Sigmoid colon (tissue), 7 donors: ENCODE data around the gene LGR6. TPM values are rescaled to one million over a fixed set of nuclear protein-coding genes. Genes with fewer than 3 reads are reported as not detected.

Source experiments
- DNase-seq: peaks from one replicate; pipeline ENCODE4 v3.0.0-alpha.2; 2019
- H3K27ac ChIP-seq, 4 donors: fragments of 200-600 bp; sonication (generic); one replicate each; pipeline ENCODE4 v1.5.1; 2016 to 2019; ENCODE audit warnings: mild to moderate bottlenecking in 1 of 4
- H3K27me3 ChIP-seq, 3 donors: fragments of 200-600 bp; sonication (generic); one replicate each; pipeline ENCODE4 v1.5.1; 2019; ENCODE audit warnings: mild to moderate bottlenecking in 1 of 3
- H3K36me3 ChIP-seq, 4 donors: fragments of 200-600 bp; sonication (generic); one replicate each; pipeline ENCODE4 v1.5.1; 2016 to 2019
- H3K4me1 ChIP-seq, 4 donors: fragments of 200-600 bp; sonication (generic); one replicate each; pipeline ENCODE4 v1.5.1; 2017 to 2019
- H3K4me3 ChIP-seq, 4 donors: fragments of 200-600 bp; sonication (generic); one replicate each; pipeline ENCODE4 v1.5.1; 2017 to 2019; ENCODE audit warnings: mild to moderate bottlenecking in 2 of 4, moderate library complexity in 1 of 4
- H3K9me3 ChIP-seq, 4 donors: fragments of 200-600 bp in 3 of 4; sonication (generic) in 3 of 4; one replicate each; pipeline versions ENCODE4 v1.5.1 to v1.6.1; 2013 to 2019
- EP300 ChIP-seq, 4 donors: sonication (generic); formaldehyde crosslinking; IDR thresholded peaks; one replicate each; pipeline ENCODE4 v1.6.1; 2017; ENCODE audit warnings: antibody characterized with exemption in 4 of 4
- POLR2A ChIP-seq, 2 donors: fragments of 450-650 bp; IDR thresholded peaks; one replicate each; pipeline ENCODE4 v1.6.1; 2016; ENCODE audit warnings: antibody characterized with exemption in 2 of 2, mild to moderate bottlenecking in 2 of 2, moderate library complexity in 2 of 2
- POLR2AphosphoS5 ChIP-seq, 4 donors: sonication (generic); formaldehyde crosslinking; IDR thresholded peaks; one replicate each; pipeline ENCODE4 v1.6.1; 2017; ENCODE audit warnings: antibody characterized with exemption in 4 of 4
- WGBS, 2 donors: extraction: QIAGEN DNeasy Blood & Tissue Kit; methylation state at CpG; one replicate each; pipeline ENCODE4 v1.1.7; 2013; 5-methylcytosine and 5-hydroxymethylcytosine counted together
- intact Hi-C: fragments of 100-400 bp; cut with DNase I; formaldehyde crosslinking; loops from one replicate; pipeline ENCODE4 v1.15.1; 2023
- polyA plus RNA-seq, 3 donors: library from polyadenylated mRNA; stranded (reverse); fragments of 200-250 nt; gene quantifications; one replicate each; pipeline ENCODE4 v1.2.3, GENCODE V29; 2013
- total RNA-seq, 4 donors: library from RNA; depleted of rRNA; stranded (reverse); fragments of >200 nt; gene quantifications; one replicate each; pipeline ENCODE4 v1.1.0, GENCODE V29; 2016
- TF ChIP-seq, protein P1 (sequence below), 4 experiments: fragments of 450-650 bp in 3 of 4; fragments of 200-600 bp in 1 of 4; IDR thresholded peaks; one replicate each; pipeline ENCODE4 v1.5.1; 2016 to 2019; ENCODE audit warnings: antibody characterized with exemption in 4 of 4, mild to moderate bottlenecking in 3 of 4, moderate library complexity in 2 of 4
- donor health status: healthy with polysubstance abuse.
- donor health status: Bipolar disorder and iron deficiency.
- donor health status: healthy.

Gene LGR6
- total and polyA plus RNA-seq, 7 donors = 0.14 to 1.0 (median 0.28) TPM; not detected in 4

DNA sequence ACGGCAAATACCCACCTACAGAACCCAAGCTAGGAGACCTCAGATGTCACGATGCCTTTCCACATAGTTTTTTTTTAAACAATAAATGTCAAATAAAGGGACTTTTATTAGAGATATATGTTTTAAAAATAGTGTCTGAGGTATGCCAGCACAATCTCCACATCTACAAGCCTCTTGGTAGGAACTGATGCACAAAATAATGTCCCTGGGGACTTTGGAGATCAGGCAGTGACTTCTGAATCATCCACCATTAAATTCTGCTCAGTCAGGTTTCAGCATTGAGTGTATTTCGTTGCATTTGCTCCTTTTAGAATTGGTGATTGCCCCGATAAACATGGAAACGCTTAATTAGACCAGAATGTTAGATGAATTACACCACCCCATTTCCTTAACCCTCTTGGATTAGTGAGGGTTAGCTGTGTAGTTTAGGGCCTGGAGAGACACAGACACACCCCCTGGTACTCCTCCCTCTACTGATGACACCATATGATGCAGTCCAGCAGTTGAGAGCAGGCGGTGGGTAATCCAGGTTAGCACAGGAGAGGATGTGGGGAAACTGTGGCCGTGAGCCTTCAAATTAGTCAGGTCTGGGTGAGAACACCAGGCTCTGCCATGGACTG is 33.6 kb downstream of the LGR6 start:
- Histone ChIP-seq H3K27me3 (peaks cover 0 to 12% (median 0%) of the 10 kb centered on the region in 3 donors), H3K4me3 (no peak overlapping the region), H3K36me3 (no peaks in the 10 kb centered on the region), H3K9me3 (no peaks in the 10 kb centered on the region), H3K27ac (no peak overlapping the region), H3K4me1 (peaks cover 0 to 10% (median 2%) of the 10 kb centered on the region in 4 donors)
- TF ChIP-seq, protein P1, sequence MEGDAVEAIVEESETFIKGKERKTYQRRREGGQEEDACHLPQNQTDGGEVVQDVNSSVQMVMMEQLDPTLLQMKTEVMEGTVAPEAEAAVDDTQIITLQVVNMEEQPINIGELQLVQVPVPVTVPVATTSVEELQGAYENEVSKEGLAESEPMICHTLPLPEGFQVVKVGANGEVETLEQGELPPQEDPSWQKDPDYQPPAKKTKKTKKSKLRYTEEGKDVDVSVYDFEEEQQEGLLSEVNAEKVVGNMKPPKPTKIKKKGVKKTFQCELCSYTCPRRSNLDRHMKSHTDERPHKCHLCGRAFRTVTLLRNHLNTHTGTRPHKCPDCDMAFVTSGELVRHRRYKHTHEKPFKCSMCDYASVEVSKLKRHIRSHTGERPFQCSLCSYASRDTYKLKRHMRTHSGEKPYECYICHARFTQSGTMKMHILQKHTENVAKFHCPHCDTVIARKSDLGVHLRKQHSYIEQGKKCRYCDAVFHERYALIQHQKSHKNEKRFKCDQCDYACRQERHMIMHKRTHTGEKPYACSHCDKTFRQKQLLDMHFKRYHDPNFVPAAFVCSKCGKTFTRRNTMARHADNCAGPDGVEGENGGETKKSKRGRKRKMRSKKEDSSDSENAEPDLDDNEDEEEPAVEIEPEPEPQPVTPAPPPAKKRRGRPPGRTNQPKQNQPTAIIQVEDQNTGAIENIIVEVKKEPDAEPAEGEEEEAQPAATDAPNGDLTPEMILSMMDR (IDR thresholded peaks at IDR 0.05) = no peak
- no peak for TF ChIP-seq POLR2AphosphoS5 (IDR thresholded peaks at IDR 0.05)
- TF ChIP-seq EP300 (IDR thresholded peaks at IDR 0.05) = no peak
- TF ChIP-seq POLR2A (IDR thresholded peaks at IDR 0.05) = no peak
- intact Hi-C loops = no loop called here
- WGBS, 2 donors = 87 to 91% methylated on average over 7 of the region's 7 CpGs
- no peak for DNase-seq

DNA sequence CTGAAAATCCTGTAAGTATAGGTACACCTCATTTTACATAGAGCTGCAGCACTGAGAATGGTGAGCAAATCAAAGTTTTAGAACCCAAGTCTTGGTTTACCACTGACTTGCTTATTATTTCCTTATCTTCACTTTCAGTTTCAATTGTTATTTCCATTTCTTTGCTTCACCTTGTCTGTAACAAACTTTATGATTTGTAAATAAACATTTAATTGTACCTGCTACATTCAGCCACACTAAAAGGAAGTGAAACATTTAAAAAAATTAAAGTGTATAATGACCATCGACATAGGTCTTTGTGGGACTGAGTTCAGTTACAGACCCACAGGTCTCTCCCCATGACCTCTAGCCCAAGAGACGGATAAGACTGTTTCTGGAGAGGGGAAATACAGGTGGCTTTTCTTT is 34.4 kb downstream of the LGR6 start:
- Histone ChIP-seq H3K27me3 (peaks cover 0 to 7% (median 0%) of the 10 kb centered on the region in 3 donors), H3K9me3 (no peaks in the 10 kb centered on the region), H3K36me3 (no peaks in the 10 kb centered on the region), H3K4me1 (peaks cover 0 to 8% (median under 1%) of the 10 kb centered on the region in 4 donors), H3K27ac (no peak overlapping the region), H3K4me3 (no peak overlapping the region)
- intact Hi-C loops = no loop called here
- no peak for DNase-seq
- TF ChIP-seq EP300 (IDR thresholded peaks at IDR 0.05) = no peak
- TF ChIP-seq, protein P1 (IDR thresholded peaks at IDR 0.05) = no peak
- no peak for TF ChIP-seq POLR2A (IDR thresholded peaks at IDR 0.05)
- TF ChIP-seq POLR2AphosphoS5 (IDR thresholded peaks at IDR 0.05) = no peak
- whole genome bisulfite sequencing, 2 donors = 11 to 41% methylated on average over 2 of the region's 2 CpGs

DNA sequence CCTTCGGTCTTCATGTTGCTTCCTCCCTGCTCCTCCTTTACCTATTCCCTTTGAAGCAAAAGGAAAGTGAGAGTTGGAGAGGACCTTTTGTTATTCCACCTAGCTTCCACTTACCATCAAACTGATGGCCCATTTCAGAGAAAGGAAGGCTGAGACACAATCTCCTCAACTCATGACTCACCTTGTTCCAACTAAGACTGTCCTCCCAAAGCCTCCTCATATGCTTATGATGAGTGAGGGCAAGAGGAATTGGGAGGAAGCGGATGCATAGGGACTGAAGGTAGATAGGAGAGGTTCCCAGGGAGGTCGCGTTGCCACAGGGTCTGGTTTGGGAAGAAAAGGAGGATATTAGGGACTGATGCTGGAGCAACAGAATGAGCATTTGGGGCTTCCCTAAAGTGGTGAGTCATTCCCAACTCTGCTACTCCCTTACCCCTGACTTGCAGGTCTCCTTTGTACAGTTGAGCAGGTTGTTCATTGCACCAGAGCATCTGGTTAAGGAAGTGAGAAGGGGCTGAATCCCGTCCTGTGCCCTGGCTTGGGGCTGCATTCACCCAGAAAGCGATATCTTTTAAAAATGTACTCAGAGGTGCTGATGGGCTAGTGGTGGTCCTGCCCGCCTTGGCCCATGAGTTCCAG is 35.0 kb downstream of the LGR6 start:
- Histone ChIP-seq H3K4me3 (no peak overlapping the region), H3K27ac (no peak overlapping the region), H3K4me1 (peaks cover 0 to 2% (median 0%) of the 10 kb centered on the region in 4 donors), H3K27me3 (peaks cover 0 to 6% (median 0%) of the 10 kb centered on the region in 3 donors), H3K9me3 (no peaks in the 10 kb centered on the region), H3K36me3 (no peaks in the 10 kb centered on the region)
- no peak for DNase-seq
- intact Hi-C loops = no loop called here
- TF ChIP-seq POLR2AphosphoS5 (IDR thresholded peaks at IDR 0.05) = no peak
- TF ChIP-seq EP300 (IDR thresholded peaks at IDR 0.05) = no peak
- TF ChIP-seq, protein P1 (IDR thresholded peaks at IDR 0.05) = no peak
- TF ChIP-seq POLR2A (IDR thresholded peaks at IDR 0.05) = no peak
- 83 to 85% methylated on average over 7 of the region's 7 CpGs for WGBS, 2 donors

DNA sequence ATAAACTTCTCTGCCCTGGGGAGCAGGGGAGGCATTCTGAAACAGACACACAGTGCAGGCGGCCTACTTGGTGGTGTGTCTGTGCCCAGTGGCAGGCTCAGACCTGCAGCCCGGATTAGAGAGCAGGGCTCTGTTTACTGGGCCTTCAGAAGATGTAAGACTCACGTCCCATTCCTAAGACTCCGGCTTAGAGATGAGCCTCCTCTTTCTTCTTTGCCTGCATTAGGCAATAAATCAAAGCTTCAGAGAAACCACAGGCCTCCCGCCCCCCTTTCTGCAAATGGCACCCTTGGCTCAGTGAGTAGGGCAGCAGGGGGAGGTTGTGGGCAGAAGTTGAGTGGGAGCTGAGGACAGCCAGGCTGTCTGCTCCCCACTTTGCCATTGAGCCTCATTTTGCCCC is 35.8 kb downstream of the LGR6 start:
- no peak overlapping the region for H3K4me3 ChIP-seq
- WGBS, 2 donors = 78 to 91% methylated on average over 5 of the region's 5 CpGs
- TF ChIP-seq EP300 (IDR thresholded peaks at IDR 0.05) = no peak
- no peak for TF ChIP-seq POLR2AphosphoS5 (IDR thresholded peaks at IDR 0.05)
- TF ChIP-seq, protein P1 (IDR thresholded peaks at IDR 0.05) = no peak
- no peak for TF ChIP-seq POLR2A (IDR thresholded peaks at IDR 0.05)
- no peaks in the 10 kb centered on the region for H3K4me1 ChIP-seq
- H3K27ac ChIP-seq = no peak overlapping the region
- H3K36me3 ChIP-seq = no peaks in the 10 kb centered on the region
- intact Hi-C loops = no loop called here
- peaks cover 0 to 6% (median 0%) of the 10 kb centered on the region in 3 donors for H3K27me3 ChIP-seq
- no peaks in the 10 kb centered on the region for H3K9me3 ChIP-seq
- no peak for DNase-seq
